Gastroesophageal sphincter (tissue), 3 donors: Measurements from ENCODE around the gene GNG11.

Source experiments
- CTCF ChIP-seq, 4 experiments: fragments of 200-600 bp in 2 of 4; fragments of 450-650 bp in 2 of 4; sonication (generic) in 1 of 4; IDR thresholded peaks; one replicate each; pipeline ENCODE4 v1.5.1; 2017 to 2019; ENCODE audit warnings: antibody characterized with exemption in 4 of 4, mild to moderate bottlenecking in 2 of 4, moderate library complexity in 2 of 4
- EP300 ChIP-seq: sonication (generic); formaldehyde crosslinking; IDR thresholded peaks from one replicate; pipeline ENCODE4 v1.6.1; 2017; ENCODE audit warnings: antibody characterized with exemption, mild to moderate bottlenecking
- POLR2A ChIP-seq, 2 donors: fragments of 450-650 bp; IDR thresholded peaks; one replicate each; pipeline ENCODE4 v1.6.1; 2017; ENCODE audit warnings: antibody characterized with exemption in 2 of 2, mild to moderate bottlenecking in 2 of 2, moderate library complexity in 1 of 2
- POLR2AphosphoS5 ChIP-seq: sonication (generic); formaldehyde crosslinking; IDR thresholded peaks from one replicate; pipeline ENCODE4 v1.6.1; 2017; ENCODE audit warnings: antibody characterized with exemption

GRCh38 chr7:93945083-93945482 lies 23.5 kb downstream of the GNG11 start:
- TF ChIP-seq CTCF (IDR thresholded peaks at IDR 0.05) (no peak), POLR2A (IDR thresholded peaks at IDR 0.05) (no peak), POLR2AphosphoS5 (no peak), EP300 (no peak)
